NCI-H526 treated with DMSO at 0.1 percent for 48 hours (cell line): ENCODE results near the gene TIMM23B.
"Not testable (repeated sequence)": the region's sequence is repeated elsewhere in the genome, so short reads cannot be mapped to it uniquely, and the experiment has no call there.

Source experiments
- DNase-seq: peaks from one replicate; lab custom pipeline; 2025; lab: John Stamatoyannopoulos, UW

The TIMM23B gene

GRCh38 chr10:49941447-49942338, at the start of gene TIMM23B, which contains the start of gene PARG:
Gene TIMM23B, plus strand, starts transcription at chr10:49942053. Its CDS starts 142 bp downstream, at chr10:49942195.
Gene PARG, minus strand, starts transcription at chr10:49942027. Its CDS starts 302 bp downstream, at chr10:49941725.
- DNase-seq, result peak; percentile 26

- DNase-seq, result not testable (repeated sequence)
These were observed 41.9 kb upstream of the TIMM23B start for GRCh38 chr10:49899999-49900398.

- not testable (repeated sequence) for DNase-seq
These were observed 41.4 kb upstream of the TIMM23B start for GRCh38 chr10:49900406-49900805.

GRCh38 chr10:49903829-49904228, 38.0 kb upstream of the TIMM23B start:
- DNase-seq, result not testable (repeated sequence)

GRCh38 chr10:49908290-49909080, 33.4 kb upstream of the TIMM23B start:
- not testable (repeated sequence) for DNase-seq

GRCh38 chr10:49910295-49910694, 31.6 kb upstream of the TIMM23B start:
- DNase-seq, result not testable (repeated sequence)

GRCh38 chr10:49916451-49916850, 25.4 kb upstream of the TIMM23B start:
- DNase-seq, result not testable (repeated sequence)

GRCh38 chr10:49917927-49918326, 23.9 kb upstream of the TIMM23B start:
- DNase-seq, result not testable (repeated sequence)

- not testable (repeated sequence) for DNase-seq
These were observed 19.8 kb upstream of the TIMM23B start for GRCh38 chr10:49922041-49922440.

GRCh38 chr10:49923572-49923971, 18.3 kb upstream of the TIMM23B start:
- DNase-seq, result not testable (repeated sequence)

- DNase-seq, result not testable (repeated sequence)
These were observed 10.6 kb upstream of the TIMM23B start for GRCh38 chr10:49931276-49931675.

- not testable (repeated sequence) for DNase-seq
These were observed 9.7 kb upstream of the TIMM23B start for GRCh38 chr10:49931959-49932728.

GRCh38 chr10:49942339-49942705, 469 bp downstream of the TIMM23B start:
- DNase-seq, result not testable (repeated sequence)

GRCh38 chr10:49943607-49944006, 1.8 kb downstream of the TIMM23B start:
- not testable (repeated sequence) for DNase-seq

GRCh38 chr10:49948142-49948541, 6.3 kb downstream of the TIMM23B start:
- not testable (repeated sequence) for DNase-seq

- not testable (repeated sequence) for DNase-seq
These were observed 6.9 kb downstream of the TIMM23B start for GRCh38 chr10:49948737-49949136.

- not testable (repeated sequence) for DNase-seq
These were observed 10.2 kb downstream of the TIMM23B start for GRCh38 chr10:49952006-49952405.

GRCh38 chr10:49953122-49953521, 11.3 kb downstream of the TIMM23B start:
- not testable (repeated sequence) for DNase-seq

- DNase-seq, result not testable (repeated sequence)
These were observed 28.5 kb downstream of the TIMM23B start for GRCh38 chr10:49970331-49970857.

- DNase-seq, result not testable (repeated sequence)
These were observed 29.6 kb downstream of the TIMM23B start for GRCh38 chr10:49971466-49971865.

GRCh38 chr10:49972094-49972493, 30.2 kb downstream of the TIMM23B start:
- not testable (repeated sequence) for DNase-seq
